NCI-H2196 (cell line): ENCODE data around the gene PDE1A.

Experiments
- DNase-seq: peaks from one replicate; lab custom pipeline; 2025; ENCODE audit not compliant: unreplicated experiment; lab: John Stamatoyannopoulos, UW

PDE1A gene

DNA sequence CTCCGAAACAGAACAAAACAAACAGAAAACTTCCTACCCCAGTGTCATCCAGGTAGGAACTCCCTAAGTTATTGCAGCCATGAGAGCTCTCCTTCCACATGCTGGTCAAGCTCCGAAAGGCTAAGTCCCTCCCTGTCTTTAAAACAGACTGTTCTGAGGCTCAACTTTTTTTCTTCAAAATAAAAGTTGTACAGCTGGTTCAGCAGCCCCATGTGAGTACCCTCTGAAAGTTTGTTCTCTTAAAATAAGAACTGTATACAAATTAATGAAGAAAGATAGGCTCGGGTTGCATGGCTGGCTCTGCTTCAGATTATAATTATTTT, at the start of gene PDE1A:
Gene PDE1A, minus strand, starts transcription at position 119 of the 323 bp plus-strand sequence.
- DNase-seq: no peak

DNA sequence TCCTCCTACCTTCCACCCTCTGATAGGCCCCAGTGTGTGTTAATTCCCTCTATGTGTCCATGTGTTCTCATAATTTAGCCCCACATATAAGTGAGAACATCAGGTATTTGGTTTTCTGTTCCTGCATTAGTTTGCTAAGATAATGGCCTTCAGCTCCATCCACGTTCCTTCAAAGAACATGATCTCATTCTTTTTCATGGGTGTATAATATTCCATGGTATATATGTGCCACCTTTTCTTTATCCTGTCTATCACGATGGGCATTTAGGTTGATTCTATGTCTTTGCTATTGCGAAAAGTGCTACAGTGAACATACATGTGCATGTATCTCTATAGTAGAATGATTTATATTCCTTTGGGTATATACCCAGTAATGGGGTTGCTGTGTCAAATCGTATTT, 46.8 kb upstream of the PDE1A start:
- DNase-seq: no peak

DNA sequence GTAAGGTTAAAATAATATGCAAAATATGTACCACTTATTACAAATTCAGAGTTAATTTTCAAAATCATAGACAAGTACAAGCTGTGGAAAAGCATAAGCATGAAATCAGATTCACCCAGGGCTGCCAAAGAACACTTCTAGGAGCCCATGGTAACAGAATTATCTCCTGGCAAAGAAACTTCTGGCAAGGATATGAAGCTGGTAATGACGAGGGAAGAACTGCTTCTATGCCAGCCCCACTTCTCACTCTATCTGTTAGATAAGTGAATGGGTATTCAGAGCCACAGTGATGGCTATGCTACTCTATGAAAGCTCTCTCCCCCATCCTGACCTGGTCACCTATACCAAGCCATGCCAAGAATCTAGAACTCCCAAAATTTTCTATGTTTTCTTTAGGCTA, 36.9 kb upstream of the PDE1A start:
- no peak for DNase-seq

DNA sequence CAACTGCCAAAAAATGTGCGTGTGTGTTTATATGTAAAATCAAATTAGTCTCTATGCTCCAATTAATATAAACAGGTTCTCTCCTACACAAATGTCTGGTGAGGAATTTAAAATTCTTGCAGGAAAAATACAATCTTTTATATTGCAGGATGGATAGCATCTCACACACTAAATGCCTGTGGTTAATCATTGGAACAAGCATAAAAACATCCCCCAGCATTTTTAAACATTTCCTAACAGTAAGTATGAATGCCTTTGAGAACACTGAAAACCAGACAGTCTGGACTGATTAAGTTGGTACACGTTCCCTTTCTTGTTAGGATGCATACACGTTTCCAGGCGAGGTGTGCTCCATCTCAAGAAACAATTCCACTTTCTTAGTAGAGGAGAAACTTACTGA, 29.9 kb upstream of the PDE1A start:
- no peak for DNase-seq

DNA sequence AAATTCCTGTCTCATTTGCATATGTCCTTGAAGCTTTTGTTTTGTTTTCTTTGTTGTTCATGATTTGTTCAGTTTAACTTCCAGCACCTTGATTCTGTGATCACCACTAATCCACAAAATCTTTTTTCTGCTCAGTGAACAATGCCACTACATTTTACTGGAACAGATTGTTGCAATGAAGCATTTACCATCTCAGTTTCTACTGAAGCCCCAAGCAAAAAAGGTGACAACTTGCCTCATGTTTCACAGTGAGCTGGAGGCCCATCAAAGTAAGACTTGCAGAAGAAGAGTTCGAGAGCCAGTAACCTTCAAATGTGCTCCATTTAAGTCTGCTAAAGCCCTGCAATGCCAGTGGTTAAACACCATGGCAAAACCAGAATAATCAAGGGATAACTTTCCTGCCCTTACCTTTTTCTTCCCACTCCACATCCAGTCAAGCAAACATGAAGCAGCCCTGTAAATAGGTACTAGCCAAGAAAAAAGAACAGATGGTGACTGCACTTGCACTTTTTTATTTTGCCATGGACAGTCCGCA, 25.7 kb upstream of the PDE1A start:
- no peak for DNase-seq

DNA sequence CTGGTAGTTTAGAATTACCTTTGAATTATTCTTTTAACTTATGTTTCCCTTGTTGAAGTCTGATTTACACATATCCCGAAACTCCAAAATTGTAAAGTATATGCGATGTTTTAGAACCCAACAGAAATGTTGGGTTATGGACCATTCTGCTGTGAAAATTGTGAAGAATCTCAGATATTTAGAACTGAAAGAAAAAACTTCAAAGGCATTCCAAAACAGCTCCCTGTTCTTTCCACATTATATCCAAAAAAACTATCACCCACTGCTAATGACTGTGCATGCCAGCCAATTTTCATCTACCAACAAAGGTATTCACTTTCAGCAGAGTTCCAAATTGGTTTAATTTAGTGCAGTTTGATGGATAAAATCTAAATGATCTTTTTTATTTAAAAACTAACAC, 21.5 kb upstream of the PDE1A start:
- DNase-seq: no peak

DNA sequence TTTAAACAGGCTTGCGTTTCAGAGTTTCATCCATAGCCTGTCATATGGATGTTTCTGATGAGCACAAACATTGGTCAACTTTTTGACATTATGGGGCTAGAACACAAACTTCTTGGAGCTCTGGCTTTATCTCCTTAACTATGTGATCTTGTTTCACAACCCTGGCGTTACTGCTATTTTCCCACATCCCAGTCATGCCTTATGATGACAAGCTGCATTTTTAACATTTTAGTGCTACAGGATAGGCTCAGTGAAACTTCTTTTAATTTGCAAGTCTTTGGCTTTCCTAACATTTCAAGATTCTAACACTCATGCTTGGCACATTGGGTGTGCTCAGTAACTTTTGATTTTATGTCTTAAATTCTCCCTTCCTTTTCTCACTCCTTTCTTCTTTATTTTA, 21.0 kb upstream of the PDE1A start:
- no peak for DNase-seq

DNA sequence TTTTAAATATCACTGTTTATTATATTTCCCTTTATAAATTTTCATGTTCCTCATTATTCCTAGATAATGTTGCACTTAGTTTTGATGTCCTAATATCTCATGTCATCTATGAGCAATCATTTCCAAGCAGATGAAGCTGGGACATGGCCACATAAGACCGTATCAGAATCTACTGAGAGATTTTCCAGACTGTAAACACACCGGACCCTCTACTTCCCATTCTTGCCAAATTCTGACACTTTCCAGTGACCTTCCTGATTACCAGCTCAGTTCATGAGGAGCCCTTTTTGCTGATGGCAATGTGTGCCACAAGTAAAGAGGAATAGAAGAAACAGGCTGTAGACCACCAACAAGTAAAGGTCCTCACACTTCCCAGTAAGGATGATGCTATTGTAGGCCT, 20.3 kb upstream of the PDE1A start:
- no peak for DNase-seq

DNA sequence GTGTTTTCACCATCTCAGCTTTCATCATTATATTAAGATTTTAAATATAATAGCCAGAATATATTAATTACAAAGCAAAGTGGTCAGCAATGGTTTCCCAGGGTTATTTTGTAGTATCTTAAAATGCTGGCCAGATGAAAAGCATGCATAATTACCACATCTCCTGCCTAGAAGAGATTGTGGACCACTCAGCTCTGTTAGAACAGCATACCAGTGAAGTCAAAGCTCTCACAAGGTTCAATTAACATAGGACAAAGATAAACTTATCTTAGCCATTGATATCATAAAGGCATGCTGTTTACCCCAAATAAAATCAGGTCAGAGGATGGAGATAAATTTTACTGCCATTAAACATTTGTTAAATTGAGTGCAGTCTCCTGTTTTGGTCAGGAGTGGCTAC, 19.3 kb upstream of the PDE1A start:
- DNase-seq: no peak

DNA sequence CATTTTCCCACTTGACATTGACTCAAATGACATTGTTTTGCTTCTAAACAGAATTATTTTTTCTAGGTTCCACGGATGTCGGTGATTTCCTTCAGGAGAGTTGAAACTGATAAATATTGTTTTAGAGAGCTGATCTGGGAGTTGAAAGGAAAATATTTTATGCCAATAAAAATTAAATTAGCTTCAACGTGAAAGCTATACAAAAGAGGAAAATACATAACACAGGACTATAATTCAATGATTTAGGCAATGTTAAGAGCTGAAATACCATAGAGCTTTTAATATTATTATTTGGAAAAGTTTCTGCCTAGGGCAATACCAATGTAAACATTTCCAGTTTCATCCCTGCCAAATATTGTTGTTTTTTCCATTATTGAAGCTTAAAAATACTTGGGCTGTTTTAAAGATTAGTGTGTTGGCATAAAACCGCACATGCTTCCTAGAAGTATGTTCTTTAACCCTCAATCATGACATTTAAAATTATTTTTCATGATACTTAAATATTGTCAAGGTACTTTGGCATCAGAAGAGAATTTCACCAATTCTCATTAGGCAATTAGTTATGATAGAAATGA, 18.6 kb upstream of the PDE1A start:
- DNase-seq: no peak

DNA sequence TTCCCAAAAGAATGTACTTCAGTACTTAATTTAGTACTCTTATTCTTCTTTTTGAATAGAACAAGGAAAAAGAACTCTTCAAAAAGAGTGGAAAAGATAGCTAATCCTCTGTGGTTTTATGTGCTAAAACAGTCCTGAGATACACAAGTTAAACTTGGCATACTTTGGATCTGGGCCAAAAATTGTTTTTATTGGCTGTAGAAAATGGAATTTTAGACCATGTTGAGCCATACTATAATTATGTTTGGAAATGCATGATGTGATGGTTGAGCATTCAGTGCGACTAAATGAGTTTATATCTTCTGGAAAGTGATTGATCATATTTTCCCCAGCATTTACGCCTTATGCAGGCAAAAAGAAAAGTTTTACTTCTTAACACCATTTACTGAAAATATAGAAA, 18.0 kb upstream of the PDE1A start:
- DNase-seq: no peak

DNA sequence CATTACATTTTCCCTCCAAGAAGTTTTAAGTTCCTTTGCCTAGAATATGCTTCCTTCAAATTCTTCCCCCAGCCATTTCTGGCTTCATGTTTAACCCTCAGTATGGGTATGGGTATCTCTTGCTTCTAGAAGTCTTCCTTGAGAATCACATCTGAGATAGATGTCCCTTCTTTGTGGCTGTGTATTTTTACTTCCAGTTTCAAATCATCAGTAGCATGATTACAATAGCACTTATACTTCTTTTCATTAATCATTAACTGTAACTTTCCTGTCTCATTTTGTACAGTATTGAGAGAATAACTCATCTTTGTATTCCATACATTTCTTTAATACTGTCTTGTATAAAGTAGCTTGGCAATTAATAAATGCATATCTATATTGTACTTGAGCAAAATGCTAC, 17.3 kb upstream of the PDE1A start:
- DNase-seq: no peak

DNA sequence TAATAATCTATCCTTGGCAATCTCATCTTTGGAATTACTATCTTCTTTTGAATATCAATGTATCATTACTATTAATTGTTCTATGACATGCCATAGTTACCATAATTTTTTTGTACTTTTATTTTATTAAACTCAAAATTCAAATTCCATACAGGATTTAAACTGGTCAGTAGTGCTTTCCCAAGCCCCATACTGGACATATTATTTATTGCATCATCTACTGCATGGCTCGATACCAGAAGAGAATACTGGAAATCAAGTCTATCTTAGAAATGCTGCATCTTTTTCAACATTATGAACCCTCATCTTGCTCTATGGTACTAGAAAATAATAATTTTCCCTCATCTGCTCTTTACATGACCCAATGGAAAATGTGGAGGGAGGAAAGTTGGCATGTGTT, 9.4 kb upstream of the PDE1A start:
- no peak for DNase-seq

DNA sequence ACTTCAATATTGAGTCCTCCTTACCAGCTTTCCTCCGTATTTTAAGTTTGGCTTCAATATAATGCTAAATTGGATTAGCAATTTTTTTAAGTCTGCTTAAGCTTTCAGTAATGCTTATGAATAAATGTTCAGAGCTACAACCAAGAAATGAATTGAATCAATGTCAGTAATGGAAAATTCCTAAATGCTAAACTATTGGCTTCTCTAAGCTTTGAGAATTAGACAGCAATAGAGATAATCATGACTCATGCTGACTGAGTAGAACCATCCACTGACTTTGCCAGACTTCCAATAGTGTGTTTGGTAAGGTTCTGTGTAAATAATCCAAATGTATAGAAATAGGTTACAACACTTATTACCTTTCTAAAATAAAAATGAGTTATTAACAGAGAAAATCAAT, 8.9 kb upstream of the PDE1A start:
- no peak for DNase-seq

DNA sequence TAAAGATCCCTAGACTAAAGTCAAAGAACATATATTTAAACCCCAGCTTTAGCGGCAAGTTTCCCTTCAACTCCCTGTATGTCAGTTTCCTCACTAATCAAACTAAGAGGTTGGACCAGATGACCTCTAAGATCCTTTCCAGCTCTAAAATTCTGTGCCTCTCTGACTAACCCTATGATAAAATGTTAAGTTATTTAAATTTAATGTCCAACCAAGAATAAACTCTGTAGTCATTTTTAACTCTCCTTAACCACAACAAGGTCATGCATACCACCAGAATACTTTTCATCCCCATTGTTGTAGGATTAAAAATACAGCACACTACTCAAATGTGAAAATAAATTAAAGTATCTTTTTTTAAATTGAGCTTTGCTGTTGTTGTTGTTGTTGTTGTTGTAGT, 5.2 kb upstream of the PDE1A start:
- no peak for DNase-seq

DNA sequence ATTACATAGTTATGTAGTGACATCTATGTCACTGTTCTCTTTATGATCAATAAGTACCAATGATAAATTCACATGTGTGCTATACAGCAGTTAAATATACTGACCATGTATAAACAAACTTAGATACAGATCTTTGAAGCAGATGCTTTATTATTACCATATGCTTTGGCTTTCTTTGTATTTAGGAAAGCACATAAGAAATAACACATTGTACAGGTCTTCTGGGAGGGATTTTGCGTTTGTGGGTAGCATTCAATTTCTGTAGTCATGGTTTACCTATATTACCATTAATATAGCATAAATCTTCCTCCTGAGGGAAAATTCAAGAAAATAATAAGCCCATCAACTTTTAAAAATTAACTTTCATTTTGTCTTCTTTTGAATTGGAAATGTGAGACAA, 1.6 kb upstream of the PDE1A start:
- DNase-seq: no peak

DNA sequence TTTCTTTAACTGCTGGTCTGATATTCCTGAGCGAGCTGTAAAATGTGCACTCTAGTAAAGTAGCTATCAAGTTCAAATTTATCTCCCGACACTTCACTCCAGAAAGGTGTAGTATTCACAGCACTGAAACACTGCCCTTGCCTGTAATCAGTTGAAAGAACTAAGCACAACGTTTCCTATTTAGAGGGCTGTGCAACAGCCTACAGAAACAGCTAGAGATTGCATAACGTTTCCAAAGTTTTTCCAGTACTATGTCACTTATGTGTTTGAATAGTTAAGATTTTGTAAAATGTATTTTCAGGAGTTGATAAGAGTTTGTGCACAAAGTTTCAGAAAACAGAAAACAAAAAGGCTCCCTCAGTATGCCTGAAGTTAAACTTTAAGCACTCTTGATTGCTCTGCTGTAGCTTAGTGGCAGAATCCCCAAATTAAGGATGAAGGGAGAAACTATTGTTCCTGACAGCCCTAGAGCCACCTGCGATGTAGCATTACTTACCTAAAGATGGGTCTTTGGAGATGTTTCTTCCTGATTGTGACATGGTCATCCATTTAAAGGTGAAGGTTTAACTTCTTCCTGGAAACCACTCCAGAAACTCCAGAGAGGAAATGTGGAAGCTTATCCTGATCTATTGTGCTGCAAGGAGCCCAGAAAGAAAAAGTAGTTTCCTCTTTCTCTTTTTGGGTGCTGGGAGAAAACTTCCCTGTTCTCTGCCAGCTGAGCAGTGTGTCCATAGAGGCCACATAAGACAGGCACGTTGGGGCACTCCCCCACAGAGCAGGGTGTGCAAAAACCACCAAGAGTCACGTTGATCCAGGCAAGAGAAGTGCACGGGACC, 536 bp downstream of the PDE1A start:
- DNase-seq: no peak

DNA sequence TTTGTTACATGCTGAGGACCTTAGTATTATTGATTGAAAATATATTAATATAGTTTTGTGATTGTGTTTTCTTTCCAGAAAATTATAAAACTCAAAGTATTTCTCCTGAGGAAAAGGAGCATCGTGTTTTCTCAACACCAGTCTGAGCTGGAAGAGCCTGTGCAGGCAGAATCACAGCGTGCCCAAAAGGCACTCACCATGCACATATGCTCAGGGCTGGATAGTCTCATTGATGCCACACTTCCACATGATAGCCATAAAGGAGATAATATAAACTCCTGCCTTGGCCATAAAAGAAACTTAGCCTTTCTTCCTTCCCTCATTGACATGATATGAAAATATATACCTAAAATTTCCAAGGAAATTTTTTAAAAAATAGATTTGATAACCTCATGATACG, 4.0 kb downstream of the PDE1A start:
- DNase-seq: no peak

DNA sequence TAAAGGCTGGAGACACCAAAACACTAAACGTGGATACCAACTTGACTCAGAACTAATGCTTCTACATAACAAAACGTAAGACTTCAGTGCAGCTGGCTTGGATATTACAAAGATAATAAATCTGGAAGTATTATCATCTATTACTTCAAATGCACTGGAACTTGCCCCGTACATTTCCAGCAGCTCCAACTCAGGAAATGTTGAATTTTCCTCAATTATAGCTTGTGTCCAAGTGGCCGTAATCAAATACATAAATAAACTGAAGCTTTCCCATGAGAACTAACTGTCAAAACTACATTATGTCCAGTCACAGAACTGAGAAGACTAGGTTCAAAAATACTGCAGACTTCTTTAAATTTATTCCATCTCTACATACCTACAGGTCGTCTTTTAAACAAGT, 6.2 kb downstream of the PDE1A start:
- no peak for DNase-seq

DNA sequence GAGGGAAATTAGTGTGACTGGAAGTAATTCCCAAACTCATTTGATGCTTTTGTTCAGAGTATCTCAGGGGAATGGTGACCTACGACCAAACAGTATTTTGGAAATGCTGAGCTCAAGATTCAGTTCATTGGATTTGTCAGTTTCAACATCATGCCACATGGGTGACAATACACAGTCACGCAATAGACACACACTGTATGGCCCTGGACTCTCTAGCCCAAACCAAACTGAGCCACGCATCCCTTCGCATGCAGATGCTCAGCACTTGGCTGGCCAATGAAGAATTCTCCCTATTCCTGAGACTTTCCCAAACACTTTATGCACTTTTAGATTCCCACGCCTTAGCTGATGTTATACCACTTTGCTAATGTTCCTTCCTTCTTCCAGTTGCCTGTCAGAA, 10.0 kb downstream of the PDE1A start:
- DNase-seq: no peak

DNA sequence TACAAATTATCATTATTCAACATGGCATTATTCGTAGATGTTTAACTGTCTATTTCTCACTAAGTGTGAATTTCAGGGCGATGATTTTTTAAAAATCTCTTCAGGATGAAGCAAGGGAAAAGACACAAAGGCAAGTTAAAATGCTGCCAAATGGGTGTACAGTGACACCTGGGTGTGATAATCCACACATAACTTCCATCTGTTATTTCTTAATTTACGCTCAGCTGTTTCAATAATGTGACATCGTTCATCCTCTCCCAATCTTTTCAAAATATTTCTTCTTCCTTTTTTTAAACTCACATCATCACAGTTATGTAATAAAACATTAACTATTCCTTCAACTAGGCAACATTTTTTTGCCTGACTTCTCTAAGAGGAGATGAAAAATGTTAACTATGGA, 10.6 kb downstream of the PDE1A start:
- no peak for DNase-seq

DNA sequence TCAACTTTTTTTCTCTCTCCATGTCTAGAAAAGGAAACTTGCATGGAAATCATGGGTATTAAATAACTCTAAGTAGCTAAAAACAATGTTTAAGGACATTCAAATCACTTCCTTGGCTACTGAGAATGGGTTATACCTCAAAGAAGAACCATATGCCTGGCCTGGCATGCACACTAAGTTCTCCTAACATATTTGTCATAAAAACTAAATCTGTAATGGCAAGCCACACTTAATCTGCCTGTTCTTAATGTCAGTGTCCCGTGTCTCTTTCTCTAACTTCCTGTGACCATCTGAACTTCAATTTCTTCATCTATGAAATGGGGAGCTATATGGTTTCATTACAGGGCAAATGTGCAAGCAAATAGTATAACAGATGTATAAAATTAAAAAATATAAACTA, 11.1 kb downstream of the PDE1A start:
- no peak for DNase-seq

DNA sequence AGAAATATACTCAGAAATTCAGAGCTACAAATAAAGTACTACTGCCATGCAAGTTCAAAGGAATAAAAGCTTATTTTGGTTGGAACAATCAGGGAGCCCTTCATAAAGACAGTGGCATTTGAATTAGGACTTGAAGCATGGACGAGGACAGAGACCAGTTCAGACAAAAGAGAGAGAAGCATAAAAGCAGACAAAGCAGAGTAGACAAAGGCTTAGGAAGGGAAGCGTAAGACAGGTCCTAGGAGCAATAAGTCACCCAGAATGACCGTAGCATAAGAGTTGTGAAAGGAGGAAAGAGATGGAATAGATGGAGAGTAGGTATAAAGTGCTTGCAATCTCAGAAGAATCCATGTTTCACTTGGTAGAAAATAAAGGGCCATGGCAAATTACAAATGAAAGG, 14.0 kb downstream of the PDE1A start:
- DNase-seq: no peak
